ENCODE measurements around the gene THEM4.
A peak's percentile ranks its signal among the peaks of the same experiment; 100 is the strongest.

The THEM4 gene

DNA sequence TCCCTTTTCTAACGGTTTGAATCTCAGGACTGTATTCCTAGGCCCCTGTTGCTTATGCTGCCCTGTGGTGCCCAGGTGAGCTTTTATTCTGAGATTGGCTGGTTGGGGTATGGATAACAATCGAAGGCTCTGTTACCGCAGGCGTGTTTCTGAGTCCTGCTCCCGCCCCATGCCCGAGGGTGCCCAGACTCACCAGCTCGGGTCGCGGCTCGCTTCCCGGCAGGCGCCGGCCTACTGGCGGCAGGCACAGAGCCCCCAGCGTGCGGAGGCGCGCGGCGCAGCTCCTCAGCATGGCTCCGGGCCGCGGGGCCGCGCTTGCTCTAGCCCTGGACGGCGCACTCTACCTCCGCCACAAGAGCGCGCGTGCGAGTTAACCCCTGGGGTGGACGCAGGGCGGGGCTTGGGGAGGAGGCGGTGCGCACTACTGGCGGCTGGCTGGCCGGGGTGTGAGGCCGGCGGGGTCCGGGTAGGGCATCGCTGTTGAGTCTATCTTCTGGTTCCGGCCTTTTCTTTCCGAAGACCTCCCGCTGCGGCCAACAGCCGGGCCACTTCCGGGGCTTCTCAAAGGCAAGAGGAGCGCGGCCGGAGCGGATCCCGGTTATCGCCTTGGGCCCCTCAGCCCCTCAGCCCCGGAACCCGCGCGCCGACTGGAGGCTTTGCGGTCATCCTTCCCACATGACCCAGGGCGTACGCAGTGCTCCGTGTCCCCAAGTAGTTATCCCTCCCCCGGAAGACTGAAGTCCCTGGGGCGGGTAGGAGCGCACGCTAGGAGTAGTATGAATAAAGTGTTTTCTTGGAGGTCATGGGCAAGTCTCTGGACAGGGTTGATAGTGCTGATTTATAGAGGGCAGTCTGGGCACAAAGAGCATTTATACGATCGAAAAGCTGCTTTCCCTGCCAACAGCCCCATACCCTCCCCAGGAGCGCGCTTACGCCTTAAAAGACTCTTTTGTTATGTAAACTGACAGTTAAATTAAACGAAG is at the start of gene THEM4:
TSS of gene THEM4 (minus strand) at position 345 of the 983 bp plus-strand sequence. CDS start at position 292, 53 bp downstream.
- peak; percentile 90 to 97 (median 93) for DNase-seq (ENCODE audit: low read depth in 2 of 3, low spot score in 2 of 3)

DNA sequence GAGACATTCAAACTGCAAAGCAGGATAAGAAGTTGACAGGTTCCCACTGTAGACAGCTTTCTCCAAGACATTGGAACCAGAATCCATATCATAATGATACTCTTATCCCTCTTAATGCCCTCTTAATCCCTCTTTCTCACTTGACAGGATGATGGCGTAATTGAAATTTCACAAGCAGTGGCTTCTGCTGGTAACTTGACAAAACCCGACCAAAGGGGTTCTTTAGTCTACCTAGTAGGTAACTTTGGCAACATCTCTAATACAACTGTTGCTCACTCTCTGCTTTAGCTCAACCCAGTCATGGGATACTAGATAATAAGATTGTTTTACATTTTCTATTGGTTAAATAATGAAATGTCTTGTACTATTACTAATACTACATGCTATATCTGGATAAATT is 49.6 kb upstream of the THEM4 start:
- DNase-seq (ENCODE audit: low read depth in 2 of 3, low spot score in 2 of 3): no peak

DNA sequence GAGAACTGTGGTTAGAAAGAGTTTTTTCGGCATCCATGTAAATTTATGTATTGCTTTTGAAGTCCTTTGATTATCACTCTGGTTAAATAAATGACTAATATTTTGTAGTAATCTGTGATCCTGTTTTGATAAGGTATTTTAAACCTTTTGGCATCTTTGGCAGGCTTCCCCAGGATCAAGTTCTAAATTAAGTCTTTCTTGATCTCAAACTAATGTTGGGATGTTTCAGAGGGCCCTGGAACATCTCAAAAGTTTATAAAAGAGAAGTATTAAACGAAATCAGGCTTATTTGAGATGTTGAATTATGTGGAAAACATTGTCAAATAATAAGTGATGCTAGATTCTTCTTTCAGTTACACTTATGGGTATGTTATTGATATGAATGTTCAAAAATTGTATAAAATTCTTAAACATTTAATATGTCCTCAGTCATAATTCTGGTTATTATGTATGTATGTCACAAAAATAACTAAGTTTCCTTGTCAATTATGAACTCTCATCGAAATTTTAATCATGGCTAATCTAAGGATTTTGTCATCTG is 47.7 kb upstream of the THEM4 start:
- no peak for DNase-seq (ENCODE audit: low read depth in 2 of 3, low spot score in 2 of 3)

DNA sequence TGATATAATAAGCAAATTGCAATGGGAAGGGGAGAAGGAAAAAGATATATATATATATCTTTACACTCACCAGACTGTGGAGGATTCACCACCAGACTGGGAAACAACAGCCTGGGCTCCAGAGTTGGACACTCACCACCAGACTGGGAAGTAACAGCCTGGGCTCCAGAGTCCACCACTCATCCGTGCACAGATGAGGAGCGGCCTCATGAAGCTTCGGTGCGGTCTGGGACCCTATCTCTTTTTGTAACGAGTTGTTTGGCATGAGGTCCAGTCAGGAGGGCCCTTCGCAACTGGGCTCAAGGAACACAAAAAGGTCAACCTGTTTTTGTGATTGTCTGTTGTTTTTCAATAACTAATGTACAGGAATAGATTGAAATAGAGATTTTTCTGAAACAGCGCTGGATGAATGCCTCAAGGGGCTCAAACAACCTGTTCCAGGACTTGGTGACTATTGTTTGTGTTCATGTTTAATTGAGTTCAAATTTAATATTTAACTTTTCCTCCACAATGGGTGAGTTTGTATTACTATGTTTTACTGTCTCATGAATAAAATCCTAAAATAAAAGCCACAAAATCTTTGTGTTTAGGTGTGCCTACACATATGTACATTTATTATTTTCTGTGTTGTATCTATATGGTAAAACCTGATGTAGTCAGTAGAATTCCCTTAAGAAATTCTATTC is 44.2 kb upstream of the THEM4 start:
- DNase-seq (ENCODE audit: low read depth in 2 of 3, low spot score in 2 of 3): no peak

DNA sequence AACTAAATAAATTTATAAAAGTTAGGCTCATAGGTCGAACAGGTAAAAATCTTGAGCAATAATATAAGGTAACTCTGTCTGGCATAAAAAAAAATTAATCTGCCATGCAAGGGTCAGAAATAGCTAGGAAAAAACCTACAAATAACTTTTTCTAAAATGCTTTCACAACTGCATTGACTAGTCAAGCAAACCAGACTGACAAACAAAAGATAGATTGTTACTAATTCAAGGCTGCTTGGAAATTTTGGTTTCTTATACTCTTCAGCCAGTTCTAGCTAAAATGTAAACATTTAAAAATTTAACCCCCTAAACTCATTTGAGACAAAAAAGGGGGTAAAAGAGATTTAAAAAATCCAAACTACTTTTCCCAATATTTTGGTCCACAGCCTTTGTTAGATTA is 43.5 kb upstream of the THEM4 start:
- DNase-seq (ENCODE audit: low read depth in 2 of 3, low spot score in 2 of 3): no peak

DNA sequence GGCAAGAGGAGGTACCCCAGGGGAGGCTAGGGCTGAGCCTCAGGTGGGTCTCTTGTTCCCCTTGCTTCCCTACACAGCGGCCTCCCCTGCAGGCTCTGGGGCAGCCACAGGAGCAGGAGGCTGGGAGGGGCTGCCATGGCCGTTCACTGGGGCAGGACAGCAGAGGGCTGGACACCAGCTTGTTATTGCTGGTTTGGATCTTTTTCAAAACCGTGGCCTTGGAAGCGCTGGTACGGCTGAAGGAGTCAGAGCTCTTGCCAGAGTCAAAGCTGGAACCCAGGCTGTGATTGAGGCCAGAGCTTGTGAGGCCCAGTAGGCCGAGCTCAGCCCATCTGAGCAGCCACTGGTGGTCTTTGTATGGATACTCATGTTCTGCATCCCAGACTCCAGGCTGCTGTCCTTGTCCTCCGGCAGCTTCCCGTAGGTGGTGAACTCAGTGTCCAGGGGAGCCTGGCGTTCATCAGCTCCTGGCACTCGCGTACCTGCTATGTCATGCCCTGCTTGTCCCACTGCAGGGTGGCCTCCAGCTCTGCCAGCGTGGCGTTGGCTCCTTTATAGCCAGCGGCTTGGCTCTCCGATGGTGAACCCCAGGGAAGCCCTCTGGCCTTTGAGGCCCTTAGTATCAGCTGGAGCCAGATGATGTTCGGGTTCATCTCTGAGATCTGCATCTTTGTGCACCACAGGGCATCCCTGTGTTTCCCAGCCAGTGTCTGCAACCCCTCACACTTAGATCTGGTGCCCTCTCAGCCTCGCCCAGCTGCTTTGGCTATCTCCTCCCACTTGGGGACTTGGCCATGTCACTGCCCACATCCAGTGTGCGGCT is 40.3 kb upstream of the THEM4 start:
- no peak for DNase-seq (ENCODE audit: low read depth in 2 of 3, low spot score in 2 of 3)

DNA sequence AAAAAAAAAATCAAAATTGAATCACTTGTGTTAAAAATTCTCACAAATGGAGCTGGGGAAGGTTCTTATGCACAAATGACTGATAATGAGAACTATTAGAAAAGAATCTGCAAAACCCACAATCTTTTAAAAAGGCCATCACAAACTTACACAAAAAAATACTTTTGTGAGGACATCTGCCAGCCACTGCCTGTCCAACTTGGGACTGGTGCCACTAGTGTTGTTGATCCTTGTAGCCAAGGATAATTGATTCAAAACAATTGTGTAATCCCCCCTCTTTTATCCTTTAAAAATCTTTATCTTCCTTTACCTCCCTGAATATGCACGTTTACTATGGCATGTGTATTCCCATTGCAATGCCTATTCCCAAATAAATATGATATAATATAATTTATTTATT is 39.2 kb upstream of the THEM4 start:
- DNase-seq (ENCODE audit: low read depth in 2 of 3, low spot score in 2 of 3): no peak

DNA sequence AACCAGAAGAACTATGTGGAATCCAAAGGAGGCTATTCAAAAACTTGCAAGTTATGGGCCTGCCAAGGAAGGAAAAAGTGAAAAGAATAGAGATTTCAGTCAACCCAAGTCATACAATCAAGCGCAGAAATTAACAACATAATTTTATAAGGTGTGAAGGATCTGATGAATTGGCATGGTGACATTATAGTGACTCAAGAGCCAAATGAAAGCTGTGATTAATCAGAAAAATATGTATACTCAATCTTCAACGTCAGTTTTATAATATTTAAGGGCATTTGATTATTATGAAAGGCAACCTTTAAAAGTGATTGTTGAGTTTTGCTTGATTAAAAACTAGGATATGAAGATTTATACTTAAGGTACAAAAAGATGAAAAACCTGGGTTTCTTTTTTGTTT is 37.8 kb upstream of the THEM4 start:
- no peak for DNase-seq (ENCODE audit: low read depth in 2 of 3, low spot score in 2 of 3)

DNA sequence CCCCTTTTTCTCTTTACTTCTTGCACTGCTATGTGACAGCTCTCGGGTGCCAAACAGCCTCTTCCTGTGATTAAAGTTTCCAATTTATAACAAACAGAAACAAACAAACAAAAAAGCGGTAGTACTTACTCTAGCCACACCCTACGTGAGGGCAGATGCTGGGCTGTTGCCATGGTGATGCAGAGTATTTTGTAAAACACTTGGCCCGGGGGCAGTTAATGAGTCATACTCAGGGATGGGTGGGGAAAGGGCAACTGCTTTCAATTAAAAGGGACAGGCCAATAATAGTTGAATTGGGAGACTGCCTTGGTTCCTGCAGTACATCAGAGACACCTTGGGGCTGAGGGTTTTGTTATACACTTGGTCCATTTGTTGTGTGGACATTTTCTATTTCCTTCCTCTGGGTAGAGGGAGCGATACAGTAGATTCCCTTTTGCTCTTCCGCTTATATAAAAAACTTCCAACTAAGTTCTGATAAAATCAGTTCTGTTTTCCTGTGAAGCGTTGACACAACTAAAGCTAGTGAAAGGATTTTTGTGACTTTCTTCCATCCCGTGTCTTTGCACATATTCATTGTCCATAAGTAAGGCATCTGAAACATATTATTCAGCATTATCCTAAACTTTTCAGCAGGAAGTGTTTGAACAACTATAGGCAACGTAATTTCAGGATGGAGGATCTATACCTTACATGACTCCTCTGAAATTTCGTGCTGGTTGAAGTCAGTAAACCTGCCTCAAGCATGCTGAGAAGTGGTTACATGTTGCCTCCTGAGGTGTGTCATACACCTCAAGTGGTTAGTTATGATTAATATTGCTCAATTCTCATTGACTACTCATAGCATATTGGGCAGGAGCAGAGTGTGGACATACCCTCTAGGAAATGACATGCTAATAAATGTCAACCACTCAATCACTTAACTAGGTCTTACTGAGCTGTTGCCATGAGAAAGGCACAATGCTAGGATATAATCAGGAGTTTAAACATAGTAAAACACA is 36.7 kb upstream of the THEM4 start:
- peak in 2 of 3 experiments; percentile 63 to 64 for DNase-seq (ENCODE audit: low read depth in 2 of 3, low spot score in 2 of 3)

DNA sequence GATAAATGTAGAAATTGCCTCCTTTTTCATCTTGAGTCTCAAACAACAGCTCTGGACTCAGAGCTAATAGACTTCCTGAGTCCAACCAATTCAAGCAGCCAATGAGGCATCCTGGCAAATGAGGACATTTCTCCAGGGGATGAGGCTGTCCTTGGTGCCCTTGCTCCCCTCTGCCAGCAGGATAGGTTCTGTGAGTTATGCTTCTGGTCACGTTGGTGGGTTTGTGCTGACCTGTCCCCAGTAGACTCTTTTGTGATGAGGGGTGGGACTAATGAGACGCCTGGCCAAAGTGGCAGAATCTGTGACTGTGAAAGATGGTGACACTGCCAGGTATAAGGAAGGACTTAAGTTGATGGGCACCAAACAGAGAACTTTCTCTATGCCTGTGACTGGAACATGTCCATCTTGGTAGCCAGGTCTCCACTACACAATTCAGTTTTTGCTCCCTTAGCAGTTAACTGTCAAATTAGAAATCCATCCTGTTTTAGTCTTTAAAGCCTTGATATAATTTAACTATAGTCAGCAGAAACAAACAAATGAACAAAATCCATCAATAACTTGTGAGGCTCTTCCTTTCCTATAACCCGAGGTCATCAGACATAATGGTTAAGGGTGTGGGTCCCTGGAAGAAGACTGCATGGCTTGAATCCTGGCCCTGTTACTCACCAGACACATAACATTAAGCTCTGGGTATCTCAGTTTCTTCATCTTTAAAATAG is 35.7 kb upstream of the THEM4 start:
- no peak for DNase-seq (ENCODE audit: low read depth in 2 of 3, low spot score in 2 of 3)

DNA sequence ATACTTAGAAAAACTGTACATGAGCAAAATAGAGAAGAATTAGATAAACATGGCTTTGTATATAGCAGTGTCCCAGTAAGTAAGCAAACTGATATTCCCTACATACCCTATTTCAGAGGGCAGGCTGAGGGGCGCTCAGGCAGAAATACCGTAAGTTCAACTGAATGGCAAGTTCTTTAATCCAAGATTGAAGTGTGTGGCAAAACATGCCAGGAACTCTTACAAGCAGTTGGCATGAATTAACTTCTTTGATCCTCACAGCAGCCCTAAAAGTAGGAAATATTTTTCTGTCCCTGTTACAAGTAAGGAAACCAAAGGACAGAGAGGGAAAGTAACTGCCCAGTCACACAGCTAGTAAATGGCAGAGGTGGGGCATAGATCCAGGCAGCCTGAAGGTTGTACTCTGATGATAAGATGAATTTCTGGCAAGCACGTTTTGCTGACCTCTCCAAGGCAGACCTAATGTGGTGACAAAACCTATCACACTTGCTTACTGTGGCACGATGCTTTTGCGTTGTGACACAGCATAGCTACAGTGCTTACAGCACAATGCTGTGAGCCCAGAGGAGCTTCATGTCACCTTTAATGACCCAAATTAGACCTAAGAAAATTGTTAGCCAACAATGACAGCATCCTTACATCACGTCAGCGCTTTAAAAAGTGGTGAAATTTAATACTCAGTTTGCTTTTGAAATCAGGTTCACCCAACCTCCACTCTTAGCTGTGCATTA is 35.0 kb upstream of the THEM4 start:
- no peak for DNase-seq (ENCODE audit: low read depth in 2 of 3, low spot score in 2 of 3)

DNA sequence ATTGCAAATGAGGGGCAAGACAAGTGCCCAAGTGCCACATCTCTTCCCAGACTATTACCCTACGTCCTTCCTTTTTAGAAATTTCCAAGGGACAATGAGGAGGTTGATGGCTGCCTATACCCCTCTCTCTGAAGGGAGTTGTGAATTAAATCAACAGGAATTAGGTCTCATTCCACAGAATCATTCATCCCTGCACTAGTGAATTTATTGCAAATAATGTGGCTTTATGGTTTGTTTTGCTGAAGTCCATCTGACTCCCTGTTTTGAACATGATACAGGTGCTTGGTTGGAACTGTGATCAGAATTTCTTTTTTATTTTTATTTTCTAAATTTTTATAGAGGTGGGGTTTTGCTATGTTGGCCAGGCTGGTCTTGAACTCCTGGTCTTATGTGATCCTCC is 34.3 kb upstream of the THEM4 start:
- DNase-seq (ENCODE audit: low read depth in 2 of 3, low spot score in 2 of 3): no peak

DNA sequence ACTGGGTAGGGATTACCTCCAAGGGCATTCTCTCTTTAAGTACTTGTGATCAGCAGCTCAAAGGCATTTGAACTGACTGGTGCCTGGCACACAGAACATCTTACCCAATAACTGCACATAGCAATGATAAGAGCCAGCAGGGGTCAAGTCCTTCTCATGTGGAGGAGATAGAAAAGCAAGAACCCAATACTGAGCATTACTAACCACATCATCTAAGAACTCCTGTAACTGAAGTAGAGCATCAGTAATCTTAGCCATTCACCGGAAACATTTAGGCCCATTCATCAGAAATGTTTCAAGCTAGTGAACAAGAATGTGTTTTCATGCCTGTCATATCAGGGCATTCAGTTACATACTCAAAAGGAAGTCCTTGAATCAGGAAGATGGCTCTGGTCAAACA is 33.6 kb upstream of the THEM4 start:
- DNase-seq (ENCODE audit: low read depth in 2 of 3, low spot score in 2 of 3): no peak

DNA sequence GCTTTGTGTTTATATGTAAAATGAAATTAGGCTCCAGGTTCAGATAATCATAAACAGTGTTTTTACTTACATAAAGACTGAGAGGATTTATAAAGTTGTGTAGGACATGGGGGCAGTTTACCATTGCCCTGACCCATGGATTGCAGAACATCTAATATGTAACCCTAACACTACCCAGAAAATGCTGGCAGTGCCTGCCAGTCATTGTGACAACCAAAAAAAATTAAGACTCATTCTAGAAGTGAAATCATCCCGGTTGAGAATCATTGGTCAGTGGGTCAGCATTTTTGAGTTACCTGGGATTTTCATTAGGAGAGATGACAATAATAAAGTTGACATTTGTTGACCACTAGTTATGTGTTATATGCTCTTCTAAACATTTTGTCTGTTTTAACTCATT is 31.2 kb upstream of the THEM4 start:
- DNase-seq (ENCODE audit: low read depth in 2 of 3, low spot score in 2 of 3): no peak

DNA sequence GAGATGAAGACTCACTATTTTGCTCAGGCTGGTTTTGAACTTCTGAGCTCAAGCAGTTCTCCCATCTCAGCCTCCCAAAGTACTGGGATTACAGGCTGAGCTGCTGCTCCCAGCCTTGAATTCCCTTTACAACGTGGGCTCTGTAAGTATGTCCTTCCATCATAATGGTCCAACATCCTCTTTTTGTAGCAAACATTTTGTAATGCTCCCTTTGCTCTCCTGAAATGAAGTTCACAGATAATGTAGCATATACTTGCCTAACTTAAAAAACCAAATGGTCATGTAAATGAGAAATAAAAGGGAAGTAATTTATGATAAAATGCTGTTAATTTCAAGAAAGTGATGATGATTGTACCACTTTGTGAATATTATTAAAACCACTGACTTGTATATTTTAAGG is 30.5 kb upstream of the THEM4 start:
- DNase-seq (ENCODE audit: low read depth in 2 of 3, low spot score in 2 of 3): no peak

DNA sequence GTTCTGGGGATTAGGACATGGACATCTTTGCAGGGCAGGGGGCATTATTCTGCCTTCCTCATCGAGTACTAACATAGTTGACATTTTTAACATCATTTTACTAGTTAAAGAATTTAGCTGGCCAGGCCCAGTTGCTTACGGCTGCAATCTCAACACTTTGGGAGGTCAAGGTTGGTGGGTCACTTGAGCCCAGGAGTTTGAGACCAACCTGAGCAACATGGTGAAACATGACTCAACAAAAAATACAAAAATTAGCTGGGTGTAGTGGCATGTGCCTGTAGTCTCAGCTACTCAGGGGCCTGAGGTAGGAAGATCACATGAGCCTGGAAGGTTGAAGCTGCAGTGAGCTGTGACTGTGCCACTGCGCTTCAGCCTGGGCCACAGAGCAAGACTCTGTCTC is 29.8 kb upstream of the THEM4 start:
- DNase-seq (ENCODE audit: low read depth in 2 of 3, low spot score in 2 of 3): no peak

DNA sequence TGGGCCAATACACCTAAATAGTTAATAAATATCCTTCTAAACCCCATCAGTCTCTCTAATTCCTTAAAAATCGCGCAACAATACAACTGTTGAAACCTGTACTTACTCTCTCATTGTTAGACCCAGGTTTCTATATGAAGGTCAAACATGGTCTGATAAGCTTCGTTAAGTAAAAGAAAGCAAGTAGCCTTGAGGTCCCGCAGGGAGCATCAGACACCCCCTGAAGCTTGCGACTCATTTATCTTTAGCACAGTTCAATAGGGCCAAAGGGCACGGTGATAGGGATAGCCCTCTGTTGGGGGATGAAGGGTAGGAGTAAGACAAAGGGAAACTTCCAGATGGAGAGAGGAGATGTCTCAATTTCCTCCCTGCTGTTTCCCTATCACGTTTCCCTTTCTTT is 27.3 kb upstream of the THEM4 start:
- DNase-seq (ENCODE audit: low read depth in 2 of 3, low spot score in 2 of 3): no peak

DNA sequence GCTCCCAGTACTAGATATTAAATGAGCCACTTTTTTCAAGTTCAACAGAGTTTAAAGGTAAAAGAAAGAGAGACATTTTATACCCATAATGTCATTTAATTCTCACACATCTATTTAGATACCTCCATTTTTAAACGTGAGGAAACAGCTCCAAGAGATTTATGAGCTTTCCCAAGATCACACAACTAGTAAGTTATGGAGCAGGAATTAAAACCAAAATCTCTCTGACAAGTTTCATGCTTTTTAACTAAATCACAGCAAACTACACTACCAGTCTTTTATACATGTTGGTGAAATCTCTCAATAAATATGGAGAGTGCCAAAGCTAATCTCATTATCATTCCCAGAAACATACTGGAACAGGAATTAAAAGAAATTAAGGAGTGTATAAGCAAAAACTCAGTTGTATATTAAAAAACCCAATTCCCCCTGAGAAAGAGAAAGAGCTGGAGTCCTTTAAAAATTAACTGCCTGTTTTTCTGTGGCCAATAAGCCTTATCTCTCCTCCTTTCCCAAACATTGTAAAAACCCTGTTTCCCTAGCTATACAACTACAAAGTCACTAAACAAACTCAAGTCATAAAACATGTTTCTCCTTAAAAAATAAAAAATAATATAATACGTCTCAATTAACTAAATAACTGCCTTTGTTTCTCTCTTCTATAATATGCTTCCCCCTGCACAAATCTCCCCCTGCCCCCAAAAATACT is 26.7 kb upstream of the THEM4 start:
- DNase-seq (ENCODE audit: low read depth in 2 of 3, low spot score in 2 of 3): no peak

Measured in activated CD8-positive, alpha-beta memory T cell treated with anti-CD3 and anti-CD28 coated beads for 48 hours (primary cell).